NT2/D1 (cell line): ENCODE measurements around the gene TIMM44.

Experiments
- SUZ12 ChIP-seq: IDR thresholded peaks from 2 replicates; pipeline ENCODE4 v1.6.1; 2011; ENCODE audit not compliant: insufficient read length, insufficient read depth; ENCODE audit errors: extremely low read depth
- ZNF274 ChIP-seq: IDR thresholded peaks from 2 replicates; pipeline ENCODE4 v1.6.1; 2011; ENCODE audit warnings: mild to moderate bottlenecking, low read depth, low read length

DNA sequence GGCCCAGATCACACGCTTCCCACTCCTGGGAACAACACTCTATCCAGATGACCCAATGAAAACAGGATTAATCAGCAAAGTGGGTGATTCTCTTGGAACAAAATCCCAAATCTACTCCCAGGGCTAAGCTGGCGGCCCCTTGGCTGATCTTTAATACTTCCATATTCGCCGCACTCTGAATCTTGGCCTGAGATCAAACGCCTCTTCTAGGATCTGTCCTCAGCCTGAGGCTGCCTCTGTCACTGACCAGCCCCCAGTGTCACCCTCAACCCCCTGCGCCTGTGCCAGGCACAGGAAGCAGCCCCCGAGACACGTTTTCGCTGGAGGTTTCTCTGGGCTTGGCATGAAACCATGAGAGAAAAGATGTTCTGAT, 15.1 kb downstream of the TIMM44 start:
- TF ChIP-seq ZNF274: no peak
- no peak for TF ChIP-seq SUZ12
